Measurements from ENCODE around the gene GOLGA3. TPM values are rescaled to one million over a fixed set of nuclear protein-coding genes. Genes with fewer than 3 reads are reported as not detected.

GOLGA3 gene
- total and polyA plus RNA-seq, 9 of the 15 experiments (the other 6 are each of a cell fraction or from before 2014, with no cell fraction given), result 1.9 to 48.1 (median 18.4) TPM

- intact Hi-C loops (cut with micrococcal nuclease), result no loop called here
- CTCF ChIA-PET (ENCODE audit: low intra/inter-chr PET ratio), result no interaction called here
- FAIRE-seq (no peak), ATAC-seq (no peak), DNase-seq (ENCODE audit: extremely low read depth in 1 of 4, low spot score in 3 of 4) (no peak)
- Histone ChIP-seq H3K9me3 (replicated peaks; ENCODE audit: control insufficient read depth, insufficient read depth, low read depth, low read length) (no peaks in the 10 kb centered on the region), H3K9me1 (ENCODE audit: control insufficient read depth, insufficient read depth, low read length) (no peaks in the 10 kb centered on the region), H3K4me1 (replicated peaks in 1 of 2; ENCODE audit: control insufficient read depth in 2 of 2, insufficient read depth in 2 of 2, low read length in 2 of 2) (peaks cover 0 to 25% of the 10 kb centered on the region in 2 experiments; a peak in 3 of 5 replicates), H3K9ac (ENCODE audit: insufficient read depth in 1 of 2, low read depth in 2 of 2, low read length in 2 of 2) (no peak overlapping the region), H3K27me3 (ENCODE audit: control insufficient read depth in 2 of 2, insufficient read depth in 2 of 2, low read length in 2 of 2) (no peaks in the 10 kb centered on the region), H3K79me2 (ENCODE audit: control insufficient read depth, insufficient read depth, low read length) (no peaks in the 10 kb centered on the region), H3K4me3 (no peak overlapping the region), H3K27ac (ENCODE audit: extremely low read depth, low read depth, low read length) (no peak overlapping the region), H2AFZ (ENCODE audit: low read depth, low read length) (no peak overlapping the region), H4K20me1 (replicated peaks; ENCODE audit: control insufficient read depth, insufficient read depth, low read length) (no peaks in the 10 kb centered on the region), H3K4me2 (ENCODE audit: insufficient read depth, low read length) (no peak overlapping the region), H3K36me3 (ENCODE audit: control insufficient read depth, insufficient read depth, low read length) (peaks cover 24% of the 10 kb centered on the region; the same call in 2 of the 3 replicates)
- in situ Hi-C loops (cut with MboI), result no loop called here
- 97% methylated on average over 14 of the region's 15 CpGs for WGBS (ENCODE audit: insufficient coverage, low coverage, missing lambda C conversion rate)
- POLR2A ChIA-PET, result no interaction called here
- no TSS peak for BruUV-seq (replicated peaks)
- no peak for TF ChIP-seq ELF2 (CRISPR knock-in tag; IDR thresholded peaks at IDR 0.05)
- no peak for TF ChIP-seq ZNF146 (CRISPR knock-in tag; IDR thresholded peaks at IDR 0.05; ENCODE audit: unreplicated experiment)
- no peak for TF ChIP-seq HBP1 (CRISPR knock-in tag; IDR thresholded peaks at IDR 0.05)
- no peak for TF ChIP-seq KAT7 (CRISPR knock-in tag; IDR thresholded peaks at IDR 0.05; ENCODE audit: borderline replicate concordance)
- no peak for TF ChIP-seq RAD21 (CRISPR knock-in tag; conservative IDR thresholded peaks at IDR 0.05 in 1 of 2, IDR thresholded peaks at IDR 0.05 in 1 of 2)
- TF ChIP-seq ZNF143 (CRISPR knock-in tag; IDR thresholded peaks at IDR 0.05), result no peak
- no peak for TF ChIP-seq ZNF518B (CRISPR knock-in tag; IDR thresholded peaks at IDR 0.05)
- no peak for TF ChIP-seq FOXM1 (IDR thresholded peaks at IDR 0.05; ENCODE audit: low read depth)
- no peak for TF ChIP-seq FOXM1 (CRISPR knock-in tag; IDR thresholded peaks at IDR 0.05; ENCODE audit: low read depth)
- TF ChIP-seq SP1 (CRISPR knock-in tag; IDR thresholded peaks at IDR 0.05), result no peak
- no peak for TF ChIP-seq SP2 (IDR thresholded peaks at IDR 0.05; ENCODE audit: extremely low read depth, low read depth, low read length, poor library complexity, severe bottlenecking)
Observed at GRCh38 chr12:132841151-132841550, 12.5 kb upstream of the GOLGA3 start.
